Choroid plexus epithelial cell (primary cell): ENCODE results near the gene CTIF.

ENCODE experiments used
- DNase-seq: peaks from one replicate; pipeline ENCODE4 v3.0.0-alpha.2; 2010; ENCODE audit warnings: low read depth
- H3K4me3 ChIP-seq: 2 replicates; pipeline ENCODE4 v1.5.1; 2011; ENCODE audit warnings: low read depth, mild to moderate bottlenecking, control low read depth, low read length, moderate library complexity
- TF ChIP-seq, protein P1 (sequence below): conservative IDR thresholded peaks from 2 replicates; pipeline ENCODE4 v1.5.1; 2011; ENCODE audit warnings: low read depth, mild to moderate bottlenecking, control low read depth, inconsistent platforms, low read length, moderate library complexity

Gene CTIF

DNA sequence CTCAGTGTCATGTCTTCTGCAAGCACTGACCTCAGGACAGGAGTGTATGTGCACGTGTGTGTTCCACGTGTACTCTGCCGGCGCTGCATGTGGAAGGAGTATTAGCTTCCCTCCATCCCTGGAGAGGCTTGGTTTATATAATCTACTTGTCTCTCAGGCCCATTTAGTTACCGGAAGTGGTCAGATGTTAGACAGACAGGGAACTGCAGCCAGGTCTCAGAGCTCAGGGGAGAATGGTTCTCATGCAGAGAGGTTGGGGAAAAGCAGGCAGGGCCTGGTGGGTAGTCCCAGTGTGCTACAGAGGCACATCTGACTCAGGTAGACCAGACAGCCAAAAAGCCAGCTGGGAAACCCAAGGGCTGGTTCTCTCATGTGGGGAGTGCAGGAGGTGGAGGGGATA, 167.9 kb downstream of the CTIF start:
- H3K4me3 ChIP-seq, result no peak overlapping the region
- no peak for DNase-seq
- TF ChIP-seq, protein P1, sequence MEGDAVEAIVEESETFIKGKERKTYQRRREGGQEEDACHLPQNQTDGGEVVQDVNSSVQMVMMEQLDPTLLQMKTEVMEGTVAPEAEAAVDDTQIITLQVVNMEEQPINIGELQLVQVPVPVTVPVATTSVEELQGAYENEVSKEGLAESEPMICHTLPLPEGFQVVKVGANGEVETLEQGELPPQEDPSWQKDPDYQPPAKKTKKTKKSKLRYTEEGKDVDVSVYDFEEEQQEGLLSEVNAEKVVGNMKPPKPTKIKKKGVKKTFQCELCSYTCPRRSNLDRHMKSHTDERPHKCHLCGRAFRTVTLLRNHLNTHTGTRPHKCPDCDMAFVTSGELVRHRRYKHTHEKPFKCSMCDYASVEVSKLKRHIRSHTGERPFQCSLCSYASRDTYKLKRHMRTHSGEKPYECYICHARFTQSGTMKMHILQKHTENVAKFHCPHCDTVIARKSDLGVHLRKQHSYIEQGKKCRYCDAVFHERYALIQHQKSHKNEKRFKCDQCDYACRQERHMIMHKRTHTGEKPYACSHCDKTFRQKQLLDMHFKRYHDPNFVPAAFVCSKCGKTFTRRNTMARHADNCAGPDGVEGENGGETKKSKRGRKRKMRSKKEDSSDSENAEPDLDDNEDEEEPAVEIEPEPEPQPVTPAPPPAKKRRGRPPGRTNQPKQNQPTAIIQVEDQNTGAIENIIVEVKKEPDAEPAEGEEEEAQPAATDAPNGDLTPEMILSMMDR, result no peak

DNA sequence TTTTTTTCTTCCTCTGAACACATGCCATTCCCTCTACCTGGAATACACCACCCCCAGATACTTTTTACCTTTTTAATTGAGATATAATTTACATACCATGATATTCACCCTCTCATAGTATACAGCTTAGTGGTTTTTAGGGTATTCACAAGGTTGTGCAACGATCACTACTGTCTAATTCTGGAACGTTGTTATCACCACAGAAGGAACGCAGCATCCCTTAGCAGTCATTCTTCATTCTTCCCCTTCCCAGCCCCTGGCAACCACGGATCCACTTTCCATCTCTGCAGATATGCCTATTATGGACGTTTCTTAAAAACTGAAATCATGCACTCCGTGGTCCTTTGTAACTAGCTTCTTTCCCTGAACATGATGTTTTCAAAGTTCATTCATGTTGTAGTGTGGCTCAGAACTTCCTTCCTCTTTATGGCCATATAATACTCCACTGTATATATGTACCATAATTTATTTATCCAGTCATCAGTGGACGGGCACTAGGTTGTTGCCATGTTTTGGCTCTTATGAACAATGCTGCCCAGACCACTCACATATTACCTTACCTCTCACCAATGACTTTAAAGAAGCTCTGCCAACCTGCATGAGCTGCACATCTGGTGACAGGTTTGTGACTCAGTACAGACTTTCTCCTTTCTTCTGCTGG, 168.9 kb downstream of the CTIF start:
- DNase-seq, result no peak
- TF ChIP-seq, protein P1, result no peak
- no peak overlapping the region for H3K4me3 ChIP-seq

DNA sequence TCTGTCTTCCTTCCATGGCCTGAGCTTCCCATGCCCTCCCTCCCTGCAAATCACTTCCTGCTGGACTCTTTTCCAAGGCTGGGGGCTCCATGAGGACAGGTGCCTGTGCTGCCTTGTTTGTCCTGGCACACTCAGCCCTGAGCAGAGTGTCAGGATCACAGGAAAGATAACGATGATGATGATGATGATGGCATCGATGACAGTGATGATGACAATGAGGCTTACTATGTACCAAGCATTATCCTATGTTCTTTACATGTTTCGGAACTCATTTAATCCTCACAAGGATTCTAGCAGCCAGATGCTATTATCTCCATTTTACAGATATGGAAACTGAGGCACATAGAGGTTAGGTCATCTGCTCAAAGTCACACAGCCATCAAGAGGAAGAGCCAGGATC, 170.0 kb downstream of the CTIF start:
- TF ChIP-seq, protein P1, result no peak
- DNase-seq, result no peak
- no peak overlapping the region for H3K4me3 ChIP-seq

DNA sequence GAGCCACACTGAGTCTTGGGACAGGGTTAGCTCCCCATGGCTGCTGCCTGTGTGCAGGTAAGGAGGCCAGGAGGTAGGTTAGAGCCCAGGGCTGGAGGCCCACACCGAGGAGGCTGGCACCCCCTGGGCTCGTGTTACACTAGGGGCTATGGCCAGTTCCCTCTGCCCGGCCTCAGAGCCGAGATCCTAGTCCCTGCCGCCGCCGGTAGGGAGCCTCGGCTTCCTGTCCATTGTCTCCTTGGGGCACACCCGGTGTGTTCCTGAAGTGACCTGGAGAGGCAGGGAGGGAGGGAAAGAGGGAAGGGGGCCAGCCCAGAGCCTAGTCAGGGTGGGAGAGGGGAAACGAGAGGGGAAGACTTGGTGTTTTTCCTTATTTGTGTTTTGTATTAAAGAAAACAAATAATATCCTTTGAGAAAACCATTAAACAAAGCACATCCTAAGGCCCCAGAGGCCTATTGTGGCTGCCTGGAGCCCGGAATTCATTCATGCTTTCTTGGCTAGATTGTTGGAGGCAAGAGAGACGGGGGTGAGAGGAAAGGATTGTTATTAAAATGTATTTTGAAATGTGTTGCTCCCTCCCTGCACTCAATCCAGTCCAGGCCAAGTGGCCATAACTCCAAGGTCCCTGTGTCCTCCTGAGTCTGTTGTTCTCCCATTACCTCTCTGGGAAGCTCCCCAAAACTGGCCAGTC, 170.7 kb downstream of the CTIF start:
- DNase-seq, result no peak
- H3K4me3 ChIP-seq, result no peak overlapping the region
- TF ChIP-seq, protein P1, result no peak

DNA sequence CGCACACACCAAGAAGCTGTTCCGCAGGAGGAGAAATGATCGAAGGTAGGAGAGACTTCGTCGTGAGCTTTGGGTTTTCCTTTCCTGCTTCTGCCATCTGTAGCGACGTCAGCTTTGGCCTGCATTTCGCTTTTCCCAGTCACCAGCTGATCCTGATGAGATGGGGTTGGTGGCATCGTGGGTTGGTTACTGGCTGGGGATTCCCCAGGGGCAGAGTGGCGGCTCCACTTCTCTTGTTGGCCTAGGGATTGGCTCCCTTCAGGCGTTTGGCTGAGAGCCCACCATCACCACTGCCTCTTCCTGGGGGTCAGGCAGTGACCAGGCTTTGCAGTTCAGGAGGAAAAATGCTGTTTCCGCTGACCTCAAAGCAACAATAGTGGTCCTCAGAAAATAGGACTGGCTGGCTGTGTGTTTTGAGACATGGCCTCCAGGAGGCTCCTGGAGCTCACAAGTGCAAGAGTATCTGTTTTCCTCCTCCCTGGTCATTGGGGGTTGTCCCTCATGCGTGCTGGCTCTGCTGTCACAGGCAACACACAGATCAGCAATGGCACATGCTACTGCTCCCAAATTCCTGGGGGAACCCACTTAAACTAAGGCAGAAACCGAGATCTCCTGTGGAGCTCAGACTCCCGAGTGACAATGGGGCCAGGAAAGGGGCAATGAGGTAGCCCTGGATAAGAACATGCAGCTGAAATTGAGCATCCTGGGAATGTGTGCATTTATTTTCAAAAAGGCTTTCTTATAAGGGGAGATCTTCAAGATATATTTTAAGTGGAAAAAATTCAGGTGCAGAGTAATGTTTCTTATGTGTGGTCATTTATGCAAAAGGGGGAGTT, 173.0 kb downstream of the CTIF start:
- DNase-seq, result peak; percentile 70
- TF ChIP-seq, protein P1, result peak; percentile 78
- no peak overlapping the region for H3K4me3 ChIP-seq

DNA sequence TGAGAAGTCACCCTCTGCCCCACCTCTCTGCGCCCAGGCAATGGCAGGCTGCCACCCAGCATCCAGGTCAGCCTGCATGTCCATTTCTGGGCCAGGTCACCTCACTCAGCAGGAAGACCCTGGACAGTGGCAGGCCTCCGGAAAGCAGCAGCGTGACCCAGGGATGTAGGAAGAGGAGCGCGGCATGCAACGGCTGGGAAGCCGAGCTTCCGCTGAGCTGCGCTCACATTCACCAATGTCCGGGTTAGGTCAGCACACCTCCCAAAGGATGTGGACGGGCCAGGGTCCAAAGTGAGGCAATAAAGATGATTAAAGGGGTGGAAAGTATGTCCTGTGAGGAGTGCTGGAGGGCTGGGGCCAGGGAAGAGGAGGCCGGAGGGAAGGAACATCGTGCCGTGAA, 174.5 kb downstream of the CTIF start:
- no peak overlapping the region for H3K4me3 ChIP-seq
- TF ChIP-seq, protein P1, result no peak
- no peak for DNase-seq
